WTC11 (cell line): ENCODE results near the gene PPME1. TPM values are rescaled to one million over a fixed set of nuclear protein-coding genes. Genes with fewer than 3 reads are reported as not detected.

Experiments used
- ATAC-seq: fragments of 200-7000 bp; cut with Tn5 transposase; 2 replicates; pipeline ENCODE4 v1.10.0; 2021; ENCODE audit warnings: mild to moderate bottlenecking, moderate library complexity
- CTCF ChIA-PET: fragments of 300-600 bp; sonication (Branson Sonifier 250); formaldehyde crosslinking; loops from one replicate; lab custom pipeline; 2021; ENCODE audit warnings: antibody characterized with exemption; lab: Charles Lee
- POLR2A ChIA-PET: fragments of 350-600 bp; sonication (Branson Sonifier 250); formaldehyde crosslinking; loops from one replicate; lab custom pipeline; 2021; ENCODE audit warnings: antibody characterized with exemption; lab: Charles Lee
- DNase-seq: peaks from one replicate; pipeline ENCODE4 v3.0.0; 2021; ENCODE audit warnings: low spot score
- H3K27ac Mint-ChIP-seq: 2 replicates; pipeline ENCODE4 v1.8.0; 2021; ENCODE audit warnings: mixed read lengths
- H3K27me3 Mint-ChIP-seq: 2 replicates; pipeline ENCODE4 v1.8.0; 2021; ENCODE audit warnings: low read depth, mild to moderate bottlenecking, moderate library complexity, mixed read lengths
- H3K36me3 Mint-ChIP-seq: 2 replicates; pipeline ENCODE4 v1.8.0; 2021; ENCODE audit warnings: mixed read lengths
- H3K4me1 Mint-ChIP-seq: 2 replicates; pipeline ENCODE4 v1.8.0; 2022; ENCODE audit warnings: mixed read lengths
- H3K4me3 Mint-ChIP-seq: 2 replicates; pipeline ENCODE4 v1.8.0; 2021; ENCODE audit warnings: mild to moderate bottlenecking, moderate library complexity, mixed read lengths
- H3K9me3 Mint-ChIP-seq: 2 replicates; pipeline ENCODE4 v1.8.0; 2021; ENCODE audit warnings: mixed read lengths
- AFF4 ChIP-seq: sonication (generic); formaldehyde crosslinking; IDR thresholded peaks from 2 replicates; pipeline ENCODE4 v1.8.1; 2023; ENCODE audit warnings: mild to moderate bottlenecking, missing genetic modification reagents, borderline replicate concordance
- ARID4B ChIP-seq: sonication (generic); formaldehyde crosslinking; IDR thresholded peaks from 2 replicates; pipeline ENCODE4 v1.8.0; 2023; ENCODE audit warnings: missing genetic modification reagents, mild to moderate bottlenecking, borderline replicate concordance
- ATF1 ChIP-seq: sonication (generic); formaldehyde crosslinking; IDR thresholded peaks from 2 replicates; pipeline ENCODE4 v1.8.1; 2023; ENCODE audit warnings: mild to moderate bottlenecking, moderate library complexity, missing genetic modification reagents
- ERG ChIP-seq: fragments of 250-450 bp; sonication (Bioruptor Pico); IDR thresholded peaks from 2 replicates; pipeline ENCODE4 v1.8.0; 2021; ENCODE audit warnings: mild to moderate bottlenecking
- FOXK1 ChIP-seq: sonication (generic); formaldehyde crosslinking; IDR thresholded peaks from 2 replicates; pipeline ENCODE4 v1.8.0; 2022; ENCODE audit warnings: mild to moderate bottlenecking, moderate library complexity, missing genetic modification reagents
- GABPB1 ChIP-seq: sonication (generic); formaldehyde crosslinking; IDR thresholded peaks from 2 replicates; pipeline ENCODE4 v1.8.1; 2023; ENCODE audit warnings: mild to moderate bottlenecking, missing genetic modification reagents
- JAZF1 ChIP-seq: fragments of 250-450 bp; sonication (Bioruptor Pico); IDR thresholded peaks from 2 replicates; pipeline ENCODE4 v1.9.0; 2021; ENCODE audit warnings: moderate library complexity, mild to moderate bottlenecking, inconsistent platforms
- MLX ChIP-seq: sonication (generic); formaldehyde crosslinking; IDR thresholded peaks from 2 replicates; pipeline ENCODE4 v1.8.1; 2023; ENCODE audit warnings: mild to moderate bottlenecking, missing genetic modification reagents, moderate library complexity
- MYBL2 ChIP-seq: sonication (generic); formaldehyde crosslinking; IDR thresholded peaks from 2 replicates; pipeline ENCODE4 v1.8.1; 2023; ENCODE audit warnings: mild to moderate bottlenecking, moderate library complexity, missing genetic modification reagents
- NR3C1 ChIP-seq: sonication (generic); formaldehyde crosslinking; conservative IDR thresholded peaks from 2 replicates; pipeline ENCODE4 v1.8.1; 2023; ENCODE audit warnings: low read depth, mild to moderate bottlenecking, missing genetic modification reagents
- OVOL2 ChIP-seq: fragments of 250-450 bp; sonication (Bioruptor Pico); IDR thresholded peaks from 2 replicates; pipeline ENCODE4 v1.9.0; 2021; ENCODE audit warnings: mild to moderate bottlenecking, borderline replicate concordance
- PREB ChIP-seq: sonication (generic); formaldehyde crosslinking; IDR thresholded peaks from 2 replicates; pipeline ENCODE4 v1.8.1; 2022; ENCODE audit warnings: mild to moderate bottlenecking, missing genetic modification reagents, moderate library complexity, borderline replicate concordance
- SOX15 ChIP-seq: fragments of 250-450 bp; sonication (Bioruptor Pico); IDR thresholded peaks from 2 replicates; pipeline ENCODE4 v1.9.0; 2021; ENCODE audit warnings: mild to moderate bottlenecking
- STAT6 ChIP-seq: sonication (generic); formaldehyde crosslinking; conservative IDR thresholded peaks from 2 replicates; pipeline ENCODE4 v1.8.1; 2023; ENCODE audit warnings: mild to moderate bottlenecking, low read depth, missing genetic modification reagents, moderate library complexity
- ZBTB21 ChIP-seq: sonication (generic); formaldehyde crosslinking; IDR thresholded peaks from 2 replicates; pipeline ENCODE4 v1.8.1; 2023; ENCODE audit warnings: mild to moderate bottlenecking, missing genetic modification reagents, borderline replicate concordance
- ZNF317 ChIP-seq: sonication (generic); formaldehyde crosslinking; IDR thresholded peaks from 2 replicates; pipeline ENCODE4 v1.8.1; 2023; ENCODE audit warnings: low read depth, mild to moderate bottlenecking, moderate library complexity, missing genetic modification reagents, borderline replicate concordance
- ZNF423 ChIP-seq: fragments of 250-450 bp; sonication (Bioruptor Pico); IDR thresholded peaks from 2 replicates; pipeline ENCODE4 v2.1.2; 2022; ENCODE audit warnings: mild to moderate bottlenecking, moderate library complexity
- total RNA-seq: library from RNA; stranded (reverse); gene quantifications from 3 replicates; pipeline ENCODE4 v1.2.3, GENCODE V29; 2021

The PPME1 gene
- total RNA-seq, 1 experiment from 2014 or later = 42.5 TPM

GRCh38 chr11:74185285-74185684, 14.2 kb downstream of the PPME1 start:
- Mint-ChIP-seq H3K27me3 (no peaks in the 10 kb centered on the region), H3K36me3 (peaks cover 11% of the 10 kb centered on the region), H3K27ac (no peak overlapping the region), H3K4me3 (no peak overlapping the region), H3K4me1 (no peaks in the 10 kb centered on the region), H3K9me3 (peaks cover 9% of the 10 kb centered on the region)
- TF ChIP-seq MLX (CRISPR knock-in tag) (no peak), FOXK1 (no peak), ZNF423 (CRISPR knock-in tag) (no peak), STAT6 (CRISPR knock-in tag) (no peak), JAZF1 (CRISPR knock-in tag) (no peak), ERG (no peak), NR3C1 (CRISPR knock-in tag) (no peak), SOX15 (no peak), ARID4B (CRISPR knock-in tag) (no peak), ATF1 (no peak), OVOL2 (CRISPR knock-in tag) (no peak), MYBL2 (CRISPR knock-in tag) (no peak), PREB (CRISPR knock-in tag) (no peak), AFF4 (no peak), ZNF317 (no peak), GABPB1 (no peak), ZBTB21 (CRISPR knock-in tag) (no peak)
- POLR2A ChIA-PET = no interaction called here
- ATAC-seq (no peak), DNase-seq (no peak)
- CTCF ChIA-PET = no interaction called here
